MM.1S (cell line): ENCODE measurements around the gene KRT32.

Source experiments
- EZH2 ChIP-seq: fragments of 300-600 bp; sonication (generic); optimal IDR thresholded peaks from 2 replicates; pipeline ENCODE3; 2017; ENCODE audit warnings: low read depth, mild to moderate bottlenecking, antibody characterized with exemption, low read length, mixed read lengths
- EZH2phosphoT487 ChIP-seq: fragments of 300-600 bp; sonication (generic); IDR thresholded peaks from 2 replicates; pipeline ENCODE4 v1.6.1; 2018; ENCODE audit warnings: antibody characterized with exemption, low read length
- TF ChIP-seq, protein P1 (sequence below): fragments of 300-600 bp; sonication (generic); IDR thresholded peaks from 2 replicates; pipeline ENCODE4 v1.5.1; 2016; ENCODE audit warnings: antibody characterized with exemption, low read length, mixed read lengths

DNA sequence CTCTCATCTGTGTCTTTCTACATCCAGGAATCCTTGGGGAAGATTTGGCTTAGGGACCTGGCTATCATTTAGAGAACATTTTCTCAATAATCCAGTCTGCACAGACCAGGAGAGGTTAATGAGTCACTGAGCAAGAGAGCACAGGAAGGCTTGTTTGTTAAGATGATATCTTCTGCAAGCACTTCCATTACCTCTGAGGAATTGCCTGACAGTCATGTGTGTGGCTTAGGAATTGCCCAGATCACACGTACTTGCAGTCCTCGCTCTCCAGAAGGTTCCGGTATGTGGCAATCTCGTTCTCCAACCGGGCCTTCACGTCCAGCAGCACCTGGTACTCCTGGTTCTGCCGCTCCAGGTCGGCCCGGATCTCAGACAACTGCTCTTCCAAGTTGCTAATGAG is 46.1 kb downstream of the KRT32 start:
- TF ChIP-seq EZH2 (no peak), EZH2phosphoT487 (no peak)
- TF ChIP-seq, protein P1, sequence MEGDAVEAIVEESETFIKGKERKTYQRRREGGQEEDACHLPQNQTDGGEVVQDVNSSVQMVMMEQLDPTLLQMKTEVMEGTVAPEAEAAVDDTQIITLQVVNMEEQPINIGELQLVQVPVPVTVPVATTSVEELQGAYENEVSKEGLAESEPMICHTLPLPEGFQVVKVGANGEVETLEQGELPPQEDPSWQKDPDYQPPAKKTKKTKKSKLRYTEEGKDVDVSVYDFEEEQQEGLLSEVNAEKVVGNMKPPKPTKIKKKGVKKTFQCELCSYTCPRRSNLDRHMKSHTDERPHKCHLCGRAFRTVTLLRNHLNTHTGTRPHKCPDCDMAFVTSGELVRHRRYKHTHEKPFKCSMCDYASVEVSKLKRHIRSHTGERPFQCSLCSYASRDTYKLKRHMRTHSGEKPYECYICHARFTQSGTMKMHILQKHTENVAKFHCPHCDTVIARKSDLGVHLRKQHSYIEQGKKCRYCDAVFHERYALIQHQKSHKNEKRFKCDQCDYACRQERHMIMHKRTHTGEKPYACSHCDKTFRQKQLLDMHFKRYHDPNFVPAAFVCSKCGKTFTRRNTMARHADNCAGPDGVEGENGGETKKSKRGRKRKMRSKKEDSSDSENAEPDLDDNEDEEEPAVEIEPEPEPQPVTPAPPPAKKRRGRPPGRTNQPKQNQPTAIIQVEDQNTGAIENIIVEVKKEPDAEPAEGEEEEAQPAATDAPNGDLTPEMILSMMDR: no peak
